ENCODE data around the gene MCRIP2.
A peak's percentile ranks its signal among the peaks of the same experiment; 100 is the strongest.

The MCRIP2 gene

GRCh38 chr16:648071-648780, 6.6 kb downstream of the MCRIP2 start:
- no peak for DNase-seq (ENCODE audit: low read depth, low spot score)

GRCh38 chr16:648781-649589, 7.4 kb downstream of the MCRIP2 start, which contains the start of gene WDR90:
TSS of gene WDR90 (plus strand) at chr16:649365. CDS start at chr16:649417, 52 bp downstream.
- DNase-seq (ENCODE audit: low read depth, low spot score) = peak; percentile 96

GRCh38 chr16:649631-650030, 8.0 kb downstream of the MCRIP2 start:
- no peak for DNase-seq (ENCODE audit: low read depth, low spot score)

- DNase-seq (ENCODE audit: low read depth, low spot score) = no peak
Measured at GRCh38 chr16:651844-652243, 10.2 kb downstream of the MCRIP2 start.

GRCh38 chr16:652454-653305, 11.1 kb downstream of the MCRIP2 start:
- DNase-seq (ENCODE audit: low read depth, low spot score) = no peak

- no peak for DNase-seq (ENCODE audit: low read depth, low spot score)
Measured at GRCh38 chr16:654034-654433, 12.4 kb downstream of the MCRIP2 start.

- DNase-seq (ENCODE audit: low read depth, low spot score) = no peak
Measured at GRCh38 chr16:657487-657886, 15.9 kb downstream of the MCRIP2 start.

- no peak for DNase-seq (ENCODE audit: low read depth, low spot score)
Measured at GRCh38 chr16:658679-659571, 17.3 kb downstream of the MCRIP2 start.

- DNase-seq (ENCODE audit: low read depth, low spot score) = no peak
Measured at GRCh38 chr16:659618-660017, 18.0 kb downstream of the MCRIP2 start.

- DNase-seq (ENCODE audit: low read depth, low spot score) = no peak
Measured at GRCh38 chr16:660132-660458, 18.5 kb downstream of the MCRIP2 start.

GRCh38 chr16:660459-661183, 19.0 kb downstream of the MCRIP2 start:
- peak; percentile 93 for DNase-seq (ENCODE audit: low read depth, low spot score)

- DNase-seq (ENCODE audit: low read depth, low spot score) = no peak
Measured at GRCh38 chr16:661184-661821, 19.7 kb downstream of the MCRIP2 start.

GRCh38 chr16:662095-662494, 20.5 kb downstream of the MCRIP2 start:
- DNase-seq (ENCODE audit: low read depth, low spot score) = no peak

- DNase-seq (ENCODE audit: low read depth, low spot score) = no peak
Measured at GRCh38 chr16:662597-662996, 21.0 kb downstream of the MCRIP2 start.

- DNase-seq (ENCODE audit: low read depth, low spot score) = no peak
Measured at GRCh38 chr16:666572-666971, 24.9 kb downstream of the MCRIP2 start.

GRCh38 chr16:667113-667779, 25.6 kb downstream of the MCRIP2 start:
- no peak for DNase-seq (ENCODE audit: low read depth, low spot score)

GRCh38 chr16:667780-668518, 26.3 kb downstream of the MCRIP2 start, which contains the start of gene RHOT2:
TSS of gene RHOT2 (plus strand) at chr16:668132. CDS start at chr16:668200, 68 bp downstream.
- peak; percentile 93 for DNase-seq (ENCODE audit: low read depth, low spot score)

- no peak for DNase-seq (ENCODE audit: low read depth, low spot score)
Measured at GRCh38 chr16:668519-669171, 27.0 kb downstream of the MCRIP2 start.

Data from ELF-1 (cell line).